Stomach (tissue), 4 donors: ENCODE measurements around the gene CIC.
A peak's percentile ranks its signal among the peaks of the same experiment; 100 is the strongest.

Experiments used
- CTCF ChIP-seq, 7 experiments: fragments of 450-650 bp in 4 of 7; fragments of 200-600 bp in 3 of 7; sonication (generic) in 3 of 7; IDR thresholded peaks; one replicate each; pipeline ENCODE4 v1.5.1; 2016 to 2019; ENCODE audit warnings: antibody characterized with exemption in 7 of 7, control low read depth in 2 of 7, mild to moderate bottlenecking in 1 of 7
- EP300 ChIP-seq: sonication (generic); formaldehyde crosslinking; IDR thresholded peaks from one replicate; pipeline ENCODE4 v1.6.1; 2017; ENCODE audit warnings: antibody characterized with exemption

GRCh38 chr19:42244347-42245220, 24.5 kb upstream of the CIC start:
- TF ChIP-seq CTCF (IDR thresholded peaks at IDR 0.05) (peak in 5 of 7 experiments; percentile 18 to 78 (median 41)), EP300 (peak; percentile 21)
